ENCODE data around the gene USH1G. TPM values are rescaled to one million over a fixed set of nuclear protein-coding genes. Genes with fewer than 3 reads are reported as not detected.
"Not testable (repeated sequence)": the region's sequence is repeated elsewhere in the genome, so short reads cannot be mapped to it uniquely, and the experiment has no call there.

USH1G gene
- polyA plus RNA-seq (ENCODE audit: insufficient read length in 4 of 4), result under 1 TPM; 0.44 to 0.90 (median 0.75) TPM

DNA sequence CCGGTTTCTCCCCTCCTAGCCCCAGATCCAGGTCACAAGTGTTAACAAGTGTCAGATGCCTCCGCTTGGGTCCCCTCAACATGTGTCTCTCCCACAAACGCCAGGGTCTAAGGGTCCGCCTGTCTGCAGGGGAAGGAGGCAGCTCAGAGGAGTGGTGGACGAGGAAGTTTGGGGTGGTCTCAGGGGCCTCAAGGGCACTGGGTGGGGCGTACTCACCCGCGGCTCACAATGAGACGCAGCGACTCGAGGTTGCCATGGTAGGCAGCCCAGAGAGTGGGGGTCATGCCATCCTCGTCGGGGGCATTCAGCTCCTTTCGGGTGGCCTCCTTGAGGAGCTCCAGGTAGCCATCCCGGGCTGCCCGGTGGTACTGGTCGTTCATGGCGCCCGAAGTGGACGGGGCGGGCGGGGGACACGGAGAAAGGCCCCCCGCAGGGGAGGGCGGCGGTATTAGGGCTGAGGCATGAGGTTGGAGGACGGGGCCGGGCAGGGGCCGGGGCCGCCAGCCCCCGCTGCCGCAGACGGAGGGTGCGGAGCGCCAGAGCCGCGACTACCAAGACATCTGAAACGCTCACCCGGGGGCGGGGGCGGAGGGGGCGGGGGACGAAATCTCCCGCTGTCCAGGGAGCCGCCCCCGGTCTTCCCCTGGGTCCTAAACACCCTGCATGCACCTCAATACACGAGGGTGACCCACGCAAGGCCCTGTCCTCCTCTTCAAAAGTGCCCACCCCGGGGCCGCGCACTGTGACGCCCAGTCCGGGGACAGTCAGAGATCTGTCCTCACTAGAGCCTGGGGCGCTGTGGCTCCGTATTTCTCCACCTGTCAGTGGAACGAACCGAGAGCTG lies at the start of gene USH1G:
Gene USH1G, minus strand, starts transcription at position 562 of the 844 bp plus-strand sequence. Its CDS starts 182 bp downstream, at position 380.
- DNase-seq (ENCODE audit: low read depth in 4 of 4, low spot score in 2 of 4), result no peak

DNA sequence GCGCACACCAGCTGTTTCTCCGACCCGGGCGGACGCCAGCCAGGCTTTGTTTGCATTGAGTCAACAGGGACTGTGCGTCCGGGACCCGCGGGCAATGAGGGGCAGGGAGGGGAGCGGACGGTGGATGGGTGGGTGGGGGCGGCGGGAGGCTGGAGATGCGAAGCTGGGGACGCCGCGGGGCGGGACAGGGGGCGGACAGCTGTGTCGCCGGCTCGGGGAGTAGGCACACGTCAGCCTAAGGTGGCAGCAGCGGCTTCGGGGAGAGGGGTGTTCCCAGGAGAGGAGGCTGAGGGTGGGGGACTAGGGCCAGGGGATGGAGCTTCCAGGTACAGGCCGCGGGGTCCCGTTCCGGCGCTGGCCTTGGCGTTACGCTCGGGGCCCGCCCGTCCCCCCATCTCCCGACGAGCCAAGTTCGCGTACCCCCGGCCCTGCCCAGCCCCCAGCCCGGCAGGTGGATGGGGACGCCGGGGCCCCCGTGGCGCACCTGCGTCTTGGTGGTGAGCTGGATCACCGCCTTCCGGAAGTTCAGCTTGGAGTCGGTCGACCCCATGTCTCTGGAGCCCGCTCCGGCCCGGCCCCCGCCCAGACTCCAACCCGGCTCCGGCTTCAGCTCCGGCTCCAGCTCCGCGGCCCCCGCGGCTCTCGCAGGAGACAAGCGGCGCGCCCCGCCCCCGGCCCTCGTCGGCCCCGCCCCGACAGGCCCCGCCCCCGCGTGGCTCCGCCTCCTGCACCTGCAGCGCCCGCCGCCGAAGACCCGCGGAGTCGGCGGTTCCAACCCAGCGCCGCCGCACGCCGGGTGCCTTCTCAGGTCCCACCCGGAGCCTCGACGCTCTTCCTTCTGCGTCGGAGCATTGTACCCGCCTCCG lies 49.3 kb upstream of the USH1G start, which contains the start of gene HID1:
Gene HID1, minus strand, starts transcription at position 653 of the 866 bp plus-strand sequence. Its CDS starts 103 bp downstream, at position 550.
- DNase-seq (ENCODE audit: low read depth in 4 of 4, low spot score in 2 of 4), result no peak

DNA sequence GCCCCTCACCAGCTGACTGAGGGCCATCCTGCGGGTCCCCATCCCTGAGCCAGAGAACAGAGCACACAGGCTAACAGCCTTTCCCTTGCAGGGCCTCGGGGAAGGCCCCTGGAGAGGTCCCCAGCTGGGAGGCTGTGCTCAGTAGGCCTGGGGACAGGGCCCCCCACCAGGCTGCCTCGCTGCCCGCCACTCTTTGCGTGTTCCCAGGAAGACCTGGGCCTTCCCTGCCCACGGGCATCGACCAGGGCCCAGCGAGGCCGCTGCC lies 48.7 kb upstream of the USH1G start:
- DNase-seq (ENCODE audit: low read depth in 4 of 4, low spot score in 2 of 4), result no peak

DNA sequence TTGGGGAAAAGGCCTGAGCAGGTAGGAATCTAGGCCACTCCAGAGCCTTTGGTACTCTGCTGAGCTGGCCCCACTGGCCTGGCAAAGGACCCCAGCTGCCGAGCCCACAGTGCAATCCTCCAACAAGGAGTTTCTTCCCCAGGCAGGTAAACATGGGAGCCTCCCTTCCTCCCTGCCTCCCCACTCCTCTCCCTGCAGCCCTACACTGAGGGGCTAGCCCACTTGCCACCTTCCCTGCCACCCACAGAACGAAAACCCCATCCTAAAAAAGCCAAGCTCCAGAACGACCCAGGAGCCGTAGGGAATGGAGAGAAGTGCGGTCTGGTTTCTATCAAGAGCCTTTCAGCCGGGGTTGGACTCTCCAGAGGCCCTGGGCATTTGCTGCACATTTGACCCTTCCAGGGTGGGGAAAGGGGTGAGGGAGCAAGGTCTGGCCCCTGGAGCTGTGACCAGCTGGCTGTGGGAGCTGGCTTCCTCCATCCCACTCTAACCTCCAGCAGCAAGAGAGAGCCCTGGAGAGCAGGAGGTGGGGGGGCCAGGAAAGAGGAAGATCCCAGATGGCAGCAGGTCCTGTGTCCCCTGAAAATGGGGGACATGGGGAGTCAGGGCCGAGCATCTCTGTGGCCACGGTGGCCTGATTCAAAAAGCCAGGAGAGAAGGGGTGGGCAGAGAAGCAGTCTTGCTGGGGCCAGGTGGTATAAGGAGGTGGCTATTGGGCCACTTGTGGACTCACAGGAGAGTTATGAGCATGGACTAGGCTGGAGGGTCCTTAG lies 48.2 kb upstream of the USH1G start:
- no peak for DNase-seq (ENCODE audit: low read depth in 4 of 4, low spot score in 2 of 4)

DNA sequence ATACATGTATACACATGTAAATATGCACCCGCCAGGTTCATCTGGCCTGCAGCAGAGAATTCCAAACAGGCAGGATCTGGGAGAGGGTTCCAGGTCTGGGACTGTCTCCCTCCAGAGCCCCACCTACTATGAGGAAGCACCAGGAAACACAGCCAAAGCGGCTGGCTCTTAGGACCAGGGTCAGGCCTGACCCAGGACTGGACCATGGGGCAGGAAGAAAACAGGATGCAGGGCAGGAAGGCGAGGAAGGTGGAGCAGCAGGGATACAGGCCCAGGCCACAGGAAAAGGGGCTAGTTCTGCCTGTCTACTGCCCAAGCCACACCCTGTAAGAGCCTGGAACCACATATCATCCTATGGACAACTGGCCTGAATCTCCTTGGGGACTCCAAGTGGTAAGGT lies 47.3 kb upstream of the USH1G start:
- no peak for DNase-seq (ENCODE audit: low read depth in 4 of 4, low spot score in 2 of 4)

DNA sequence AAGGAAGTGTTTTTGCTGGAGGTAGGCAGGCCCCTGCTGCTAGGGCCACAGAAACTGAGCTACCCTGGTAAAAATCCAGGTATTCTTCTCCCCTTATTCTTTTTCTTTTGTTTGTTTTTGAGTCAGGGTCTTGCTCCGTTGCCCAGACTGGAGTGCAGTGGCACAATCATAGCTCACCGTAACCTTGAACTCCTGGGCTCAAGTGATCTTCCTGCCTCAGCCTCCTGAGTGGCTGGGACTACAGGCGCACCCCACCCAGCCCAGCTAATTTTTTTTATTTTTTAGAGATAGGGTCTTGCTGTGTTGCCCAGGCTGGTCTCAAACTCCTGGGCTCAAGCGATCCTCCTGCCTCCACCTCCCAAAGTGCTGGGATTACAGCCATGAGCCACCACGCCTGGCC lies 46.4 kb upstream of the USH1G start:
- not testable (repeated sequence) for DNase-seq (ENCODE audit: low read depth in 4 of 4, low spot score in 2 of 4)

DNA sequence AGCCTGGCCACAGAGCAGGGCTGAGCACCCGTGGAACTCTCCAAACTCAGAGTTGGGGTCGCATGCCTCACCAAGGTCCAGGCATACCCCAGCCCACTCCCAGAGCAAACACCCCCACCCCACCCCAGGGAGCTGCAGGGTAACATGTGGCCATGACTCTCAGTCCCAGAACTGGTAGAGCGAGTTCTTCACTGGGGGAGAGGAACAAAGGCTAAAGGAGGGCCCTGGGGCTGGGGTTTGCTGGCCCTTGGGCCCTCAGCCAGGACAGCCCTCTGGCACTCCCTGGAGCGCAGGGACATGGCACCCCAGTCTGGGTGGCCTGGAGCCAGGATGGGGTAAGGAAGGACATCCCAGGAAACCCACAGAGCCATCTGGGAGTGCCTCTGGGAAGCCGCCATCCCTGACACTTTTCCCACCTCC lies 45.3 kb upstream of the USH1G start:
- no peak for DNase-seq (ENCODE audit: low read depth in 4 of 4, low spot score in 2 of 4)

DNA sequence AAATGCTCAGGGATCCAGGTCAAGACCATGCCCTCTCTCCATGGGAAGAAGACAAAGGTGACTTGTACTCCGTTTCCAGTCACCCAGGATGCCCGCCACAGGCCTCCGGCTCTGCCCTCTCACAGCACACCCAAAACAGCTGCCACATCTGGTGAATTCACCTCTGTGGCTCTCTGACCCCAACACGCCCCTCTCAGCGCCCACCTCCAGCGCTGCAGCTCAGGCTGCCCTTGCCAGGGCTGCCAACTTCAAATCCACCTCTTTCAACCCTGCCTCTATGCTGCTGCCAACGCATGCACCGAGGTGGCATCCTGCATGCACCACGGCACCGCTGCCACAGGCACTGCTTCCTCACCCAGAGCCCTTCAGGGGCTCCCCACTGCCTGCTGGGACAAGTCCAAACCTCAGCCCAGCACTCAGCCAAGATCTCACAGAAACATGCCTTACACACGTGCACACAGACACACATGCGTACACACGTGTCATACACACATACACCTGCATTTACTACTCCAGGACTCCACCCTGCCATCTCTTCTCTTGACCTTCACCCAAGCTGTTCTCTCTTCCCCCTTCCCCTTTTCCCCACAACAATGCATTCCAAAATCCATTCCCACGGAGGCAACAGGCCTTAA lies 42.0 kb upstream of the USH1G start:
- no peak for DNase-seq (ENCODE audit: low read depth in 4 of 4, low spot score in 2 of 4)

DNA sequence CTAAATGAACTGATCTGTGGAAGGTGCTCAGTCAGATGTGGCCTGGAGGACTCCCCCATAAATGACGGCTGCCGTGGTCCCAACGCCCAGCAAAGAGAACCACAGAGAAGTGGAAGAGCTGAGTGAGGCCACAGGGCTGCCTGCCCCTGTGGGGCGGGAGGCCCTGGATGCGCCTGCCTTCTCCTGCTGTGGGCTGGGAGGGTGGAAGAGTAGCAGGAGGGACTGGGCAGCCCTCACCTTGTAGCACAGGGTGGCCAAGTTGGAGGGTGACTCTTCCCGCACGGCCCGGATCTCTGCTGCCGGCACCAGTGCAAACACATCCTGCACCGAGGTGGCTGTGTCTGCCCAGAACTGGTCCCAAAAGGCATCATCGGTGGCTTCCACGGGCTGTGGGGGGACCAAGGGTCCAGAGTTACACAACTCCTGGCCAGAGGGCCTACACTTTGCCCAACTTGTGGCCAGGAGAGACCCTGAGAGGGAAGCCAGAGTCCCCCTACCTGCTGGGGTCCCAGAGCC lies 41.2 kb upstream of the USH1G start:
- no peak for DNase-seq (ENCODE audit: low read depth in 4 of 4, low spot score in 2 of 4)

DNA sequence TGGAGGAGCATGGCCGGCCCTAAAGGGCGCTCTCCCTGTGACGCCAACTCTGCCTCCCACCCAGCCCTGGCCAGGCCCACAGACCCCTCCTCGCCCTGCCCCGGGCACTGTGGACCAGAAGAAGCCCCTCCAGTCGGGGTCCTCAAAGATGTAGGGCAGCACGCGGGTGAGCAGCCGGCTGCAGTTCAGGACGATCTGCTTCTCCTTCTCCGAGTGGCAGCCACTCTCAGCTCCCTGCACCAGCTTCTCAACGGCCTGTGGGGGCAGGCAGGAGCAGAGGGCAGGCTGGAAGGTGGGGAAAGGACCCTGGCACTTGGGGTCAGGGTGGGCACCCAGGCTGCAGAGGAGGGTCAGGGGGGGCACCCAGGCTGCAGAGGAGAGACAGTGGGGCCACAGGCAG lies 40.6 kb upstream of the USH1G start:
- no peak for DNase-seq (ENCODE audit: low read depth in 4 of 4, low spot score in 2 of 4)

DNA sequence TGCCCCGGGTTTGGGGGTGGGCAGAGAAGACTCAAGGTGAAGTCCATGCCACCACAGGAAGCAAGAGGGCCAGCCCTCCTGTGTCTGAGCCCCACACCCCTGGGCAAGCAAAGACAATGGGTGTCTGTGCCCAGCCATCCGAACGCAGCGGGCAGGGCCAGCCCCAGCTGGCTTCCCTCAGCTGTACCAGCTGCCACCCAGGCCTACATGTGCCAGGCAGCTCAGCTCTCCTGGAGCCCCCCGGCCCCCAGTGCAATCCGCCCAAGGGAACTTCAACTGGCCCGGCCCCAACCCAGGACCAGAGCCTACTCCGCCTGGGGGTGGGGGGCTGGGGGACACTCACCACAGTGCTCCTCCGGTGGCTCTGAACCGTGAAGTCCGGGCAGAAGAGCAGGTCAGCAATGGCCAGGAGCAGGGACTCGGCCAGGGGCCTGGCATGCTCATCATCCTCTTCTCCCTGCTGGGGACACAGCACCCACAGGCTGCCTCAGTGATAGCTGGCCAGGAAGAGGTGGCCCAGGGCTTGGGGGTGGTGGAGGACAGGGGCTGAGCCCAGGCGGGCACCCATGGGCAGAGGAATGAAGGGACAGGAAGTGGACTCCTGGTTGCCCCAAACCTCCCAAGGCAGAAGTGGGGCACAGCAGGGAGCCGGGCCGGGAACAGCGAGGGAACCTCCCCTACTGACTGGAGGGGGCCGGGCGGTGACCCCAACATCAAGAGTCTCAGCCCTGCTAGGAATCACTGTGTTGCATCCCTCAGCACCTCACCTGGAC lies 39.8 kb upstream of the USH1G start:
- DNase-seq (ENCODE audit: low read depth in 4 of 4, low spot score in 2 of 4), result no peak

DNA sequence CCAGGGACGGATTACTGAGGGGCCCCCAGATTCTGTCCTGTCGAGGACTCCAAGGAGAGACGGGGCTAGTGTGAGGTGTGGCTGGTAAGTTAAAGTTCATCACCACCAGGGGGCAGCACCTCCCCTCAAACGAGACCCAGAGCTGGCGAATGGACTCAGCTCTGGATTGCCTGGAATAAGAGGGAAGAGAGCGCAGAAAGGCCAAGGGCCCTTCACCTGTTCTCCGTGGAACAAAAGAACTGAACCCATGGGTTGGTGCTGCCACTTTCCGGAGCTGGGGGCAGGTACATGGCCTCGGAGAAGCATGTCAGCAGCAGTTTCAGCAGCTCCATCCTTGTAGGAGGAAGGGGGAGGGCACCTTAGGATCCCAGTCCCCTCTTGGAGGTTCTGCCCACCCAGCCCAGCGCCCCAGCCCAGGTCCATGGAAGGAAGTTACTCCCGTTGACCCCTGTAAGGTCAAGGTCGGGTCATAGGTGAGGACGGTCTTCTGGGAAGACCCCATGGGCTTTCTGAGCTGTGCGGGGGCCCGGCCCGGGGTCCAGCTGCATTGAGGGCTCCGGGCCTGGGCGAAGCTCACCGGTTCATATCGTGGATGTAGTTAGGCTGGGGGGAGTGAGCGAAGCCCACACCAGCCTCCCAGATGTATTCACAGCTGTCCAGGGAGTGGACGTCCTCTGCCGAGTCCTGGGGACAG lies 38.7 kb upstream of the USH1G start:
- peak; percentile 41 to 78 (median 60) for DNase-seq (ENCODE audit: low read depth in 4 of 4, low spot score in 2 of 4)

DNA sequence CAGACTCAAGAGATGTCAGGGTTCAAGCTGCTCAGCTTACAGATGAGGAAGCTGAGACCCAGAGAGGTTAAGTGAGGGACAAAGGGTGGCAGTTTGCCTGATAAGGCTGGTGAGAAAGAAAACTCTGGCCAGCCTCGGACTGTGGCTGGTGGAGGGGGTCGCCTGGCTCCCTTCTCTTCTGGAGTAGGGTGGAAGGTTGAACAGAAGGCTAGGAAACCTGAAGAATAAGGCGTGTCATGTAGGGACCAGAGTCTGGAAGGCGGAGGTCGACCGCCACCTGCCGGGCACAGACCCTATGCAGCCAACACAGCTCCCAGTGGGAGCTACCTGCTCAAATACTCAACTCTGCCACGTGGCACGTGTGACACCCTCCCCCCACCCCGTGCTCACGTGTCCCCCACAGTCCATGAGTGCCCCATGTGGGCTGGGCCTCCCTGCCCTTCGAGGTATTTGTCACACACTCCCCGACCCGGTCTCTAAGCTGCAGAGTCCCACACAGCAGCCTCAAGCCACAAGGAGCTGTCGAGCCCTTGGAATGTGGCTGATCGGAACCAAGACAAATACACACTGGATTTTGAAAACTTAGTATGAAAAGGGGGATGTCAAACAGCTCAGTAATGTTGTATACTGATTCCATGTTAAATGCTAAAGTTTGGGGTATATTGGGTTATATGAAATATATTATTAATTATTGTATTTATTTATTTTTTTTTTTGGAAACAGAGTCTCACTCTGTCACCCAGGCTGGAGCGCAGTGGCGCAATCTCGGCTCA lies 37.7 kb upstream of the USH1G start:
- DNase-seq (ENCODE audit: low read depth in 4 of 4, low spot score in 2 of 4), result no peak

DNA sequence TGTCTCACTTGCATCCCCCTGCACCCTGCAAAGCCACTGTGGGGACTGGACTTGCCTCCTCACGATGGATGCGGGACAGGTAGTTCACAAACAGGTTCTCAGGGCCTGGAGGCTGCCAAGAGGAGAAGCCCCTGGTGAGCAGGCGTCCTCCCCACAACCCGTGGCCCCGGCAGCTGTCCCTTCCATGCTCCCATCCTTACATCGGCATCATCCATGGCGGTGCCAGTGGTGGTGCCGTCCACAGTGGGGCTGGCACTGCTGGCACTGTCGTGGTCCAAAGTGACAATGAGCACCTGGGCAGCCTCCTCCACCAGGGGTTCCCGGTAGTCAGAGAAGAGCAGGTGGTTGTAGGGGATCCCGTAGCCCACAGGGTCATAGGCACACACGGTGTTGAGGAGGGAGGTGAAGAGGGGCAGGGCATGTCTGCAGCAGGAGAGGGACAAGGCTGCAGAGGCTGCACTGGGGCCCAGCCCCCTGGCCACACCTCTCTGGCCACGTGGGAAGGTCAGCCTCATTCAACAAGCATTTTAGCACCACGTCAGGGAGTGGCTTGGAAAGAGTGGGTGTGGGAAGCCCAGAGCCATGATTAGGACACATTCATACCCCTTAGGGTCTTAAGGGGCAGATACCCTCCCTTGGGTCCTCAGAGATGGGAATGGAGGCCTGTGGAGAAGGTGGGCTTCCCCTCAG lies 36.9 kb upstream of the USH1G start:
- DNase-seq (ENCODE audit: low read depth in 4 of 4, low spot score in 2 of 4), result no peak

DNA sequence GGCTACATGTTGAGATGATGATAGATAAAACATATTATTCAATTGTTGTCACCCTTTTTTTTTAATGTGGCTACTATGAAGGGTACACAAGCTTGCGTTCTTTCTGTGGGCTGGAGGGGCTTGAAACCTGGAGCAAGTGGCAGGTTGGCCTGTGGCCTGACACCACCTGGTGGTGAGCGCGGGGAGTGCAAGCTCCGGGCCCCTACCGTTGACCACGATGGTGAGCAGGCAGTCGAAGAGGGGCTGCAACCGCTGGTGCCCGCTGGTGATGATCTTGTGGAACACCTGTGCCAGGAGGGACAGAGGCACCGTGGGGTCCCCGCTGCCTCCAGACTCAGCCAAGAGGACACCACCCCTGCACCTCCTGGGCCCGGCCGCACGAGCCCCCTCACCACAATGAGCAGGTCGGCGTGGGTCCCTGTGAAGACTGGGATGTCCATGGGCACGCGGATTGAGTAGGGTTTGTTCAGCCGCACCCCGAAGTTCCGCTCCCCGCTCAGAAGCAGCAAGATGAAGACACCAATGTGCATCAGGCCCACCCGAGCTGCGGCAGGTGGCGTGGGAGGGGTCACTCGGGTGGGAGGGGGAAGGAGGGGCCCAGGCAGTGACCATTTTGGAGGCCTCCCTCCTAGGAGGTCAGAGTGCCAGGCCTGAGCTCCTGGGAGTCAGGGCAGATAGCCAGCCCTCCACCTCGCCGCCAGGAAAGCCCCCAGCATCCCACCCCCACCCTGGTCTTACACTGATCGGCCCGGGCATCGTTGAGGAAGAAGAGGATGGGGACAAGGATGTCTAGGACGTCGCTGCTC lies 35.1 kb upstream of the USH1G start:
- DNase-seq (ENCODE audit: low read depth in 4 of 4, low spot score in 2 of 4), result no peak

DNA sequence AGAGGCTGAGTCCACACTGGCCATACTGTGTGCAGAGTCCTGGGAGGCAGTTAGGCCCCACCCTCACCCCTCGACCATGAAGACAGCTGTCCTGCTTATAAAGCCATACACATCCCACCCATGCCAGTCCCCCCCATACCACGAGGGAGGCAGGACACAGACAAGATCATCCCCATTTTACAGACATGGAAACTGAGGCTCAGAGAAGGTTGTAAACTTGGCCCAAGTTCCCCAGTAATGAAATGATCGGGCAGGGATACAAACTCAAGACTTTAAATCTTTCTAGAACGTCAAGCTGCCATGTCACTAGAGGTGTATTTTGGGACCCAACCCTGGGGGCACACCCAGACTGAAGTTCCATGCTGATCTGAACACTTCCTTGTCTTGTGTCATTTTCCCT lies 33.0 kb upstream of the USH1G start:
- DNase-seq (ENCODE audit: low read depth in 4 of 4, low spot score in 2 of 4), result no peak

All from left renal cortex interstitium (tissue), 4 donors.